Body of pancreas (tissue), 4 donors: ENCODE measurements around the gene SLC24A3. TPM values are rescaled to one million over a fixed set of nuclear protein-coding genes. Genes with fewer than 3 reads are reported as not detected.

Experiments
- ATAC-seq: fragments of 150-250 bp; one replicate; pipeline ENCODE4 v1.9.1; 2016
- DNase-seq, 4 donors: peaks; one replicate each; pipeline ENCODE4 v3.0.0-alpha.2; 2019
- H3K27ac ChIP-seq, 4 donors: fragments of 200-600 bp; sonication (generic); 1 replicate in 3 of 4; 2 replicates in 1 of 4; pipeline versions ENCODE4 v1.5.1 to v1.6.1; 2016 to 2019; ENCODE audit warnings: mild to moderate bottlenecking in 1 of 4, mixed read lengths in 1 of 4, moderate library complexity in 1 of 4
- H3K27me3 ChIP-seq, 2 donors: fragments of 200-600 bp; sonication (generic); one replicate each; pipeline ENCODE4 v1.6.0; 2016; ENCODE audit warnings: mild to moderate bottlenecking in 1 of 2
- H3K36me3 ChIP-seq, 2 donors: fragments of 200-600 bp; sonication (generic); replicated peaks in 1 of 2; 2 replicates each; pipeline ENCODE4 v1.5.1; 2016; ENCODE audit warnings: low read depth in 2 of 2; ENCODE audit not compliant: insufficient read depth in 1 of 2
- H3K4me1 ChIP-seq: fragments of 200-600 bp; sonication (generic); one replicate; pipeline ENCODE4 v1.6.0; 2016
- H3K4me3 ChIP-seq, 2 donors: fragments of 200-600 bp; sonication (generic); 1 replicate in 1 of 2; 2 replicates in 1 of 2; pipeline ENCODE4 v1.5.1; 2016 to 2019
- H3K9me3 ChIP-seq, 3 donors: fragments of 200-600 bp; sonication (generic); 1 replicate in 2 of 3; 2 replicates in 1 of 3; pipeline ENCODE4 v1.5.1; 2016
- CTCF ChIP-seq, 7 experiments: fragments of 450-650 bp in 4 of 7; fragments of 200-600 bp in 3 of 7; sonication (generic) in 3 of 7; IDR thresholded peaks; one replicate each; pipeline ENCODE4 v1.5.1; 2016 to 2019; ENCODE audit warnings: antibody characterized with exemption in 7 of 7
- POLR2A ChIP-seq, 3 donors: fragments of 450-650 bp; IDR thresholded peaks; one replicate each; pipeline ENCODE4 v1.6.1; 2016; ENCODE audit warnings: antibody characterized with exemption in 3 of 3, mild to moderate bottlenecking in 2 of 3
- WGBS, 2 donors: methylation state at CpG; one replicate each; pipeline ENCODE4 v1.1.5; 2017; 5-methylcytosine and 5-hydroxymethylcytosine counted together
- intact Hi-C: fragments of 100-400 bp; cut with DNase I; formaldehyde crosslinking; loops from one replicate; pipeline ENCODE4 v1.15.1; 2023
- total RNA-seq, 2 donors: library from RNA; depleted of rRNA; stranded (reverse); fragments of >200 nt; gene quantifications; one replicate each; pipeline ENCODE4 v1.1.0, GENCODE V29; 2016

SLC24A3 gene
- total RNA-seq, 2 donors from 2014 or later: 0.66 to 1.0 TPM

- intact Hi-C loops: no loop called here
- no peaks in the 10 kb centered on the region for H3K4me1 ChIP-seq
- H3K27ac ChIP-seq: no peak overlapping the region
- WGBS, 2 donors: 81 to 83% methylated on average over 11 of the region's 11 CpGs
- H3K27me3 ChIP-seq: no peaks in the 10 kb centered on the region
- no peak for DNase-seq
- TF ChIP-seq CTCF (IDR thresholded peaks at IDR 0.05): no peak
- TF ChIP-seq POLR2A (IDR thresholded peaks at IDR 0.05): no peak
- H3K36me3 ChIP-seq: no peaks in the 10 kb centered on the region
- no peaks in the 10 kb centered on the region for H3K9me3 ChIP-seq
- H3K4me3 ChIP-seq: no peak overlapping the region
- no peak for ATAC-seq
Observed at GRCh38 chr20:19711126-19711525, 498.7 kb downstream of the SLC24A3 start.

GRCh38 chr20:19712721-19713260 lies 500.3 kb downstream of the SLC24A3 start:
- no peak for TF ChIP-seq CTCF (IDR thresholded peaks at IDR 0.05)
- no peak for TF ChIP-seq POLR2A (IDR thresholded peaks at IDR 0.05)
- intact Hi-C loops: no loop called here
- Histone ChIP-seq H3K9me3 (no peaks in the 10 kb centered on the region), H3K27me3 (no peaks in the 10 kb centered on the region), H3K4me1 (no peaks in the 10 kb centered on the region), H3K27ac (no peak overlapping the region), H3K36me3 (no peaks in the 10 kb centered on the region), H3K4me3 (no peak overlapping the region)
- ATAC-seq (peak; percentile 50), DNase-seq (no peak)
- WGBS, 2 donors: 36 to 39% methylated on average over 4 of the region's 4 CpGs

GRCh38 chr20:19713822-19714578 lies 501.6 kb downstream of the SLC24A3 start:
- no peak for ATAC-seq
- Histone ChIP-seq H3K27ac (no peak overlapping the region), H3K36me3 (no peaks in the 10 kb centered on the region), H3K4me1 (no peaks in the 10 kb centered on the region), H3K9me3 (no peaks in the 10 kb centered on the region), H3K27me3 (no peaks in the 10 kb centered on the region), H3K4me3 (no peak overlapping the region)
- TF ChIP-seq POLR2A (IDR thresholded peaks at IDR 0.05): no peak
- TF ChIP-seq CTCF (IDR thresholded peaks at IDR 0.05): no peak
- DNase-seq: no peak
- intact Hi-C loops: no loop called here
- WGBS, 2 donors: 76 to 88% methylated on average over 2 of the region's 2 CpGs

GRCh38 chr20:19714579-19714840 lies 502.1 kb downstream of the SLC24A3 start:
- TF ChIP-seq POLR2A (IDR thresholded peaks at IDR 0.05) (no peak), CTCF (IDR thresholded peaks at IDR 0.05) (no peak)
- H3K4me1 ChIP-seq: no peaks in the 10 kb centered on the region
- no peaks in the 10 kb centered on the region for H3K27me3 ChIP-seq
- DNase-seq (no peak), ATAC-seq (no peak)
- no peak overlapping the region for H3K4me3 ChIP-seq
- no peaks in the 10 kb centered on the region for H3K9me3 ChIP-seq
- WGBS, 2 donors: 71 to 79% methylated on average over 1 of the region's 1 CpG
- H3K36me3 ChIP-seq: no peaks in the 10 kb centered on the region
- H3K27ac ChIP-seq: no peak overlapping the region
- intact Hi-C loops: no loop called here

- H3K27ac ChIP-seq: no peak overlapping the region
- H3K27me3 ChIP-seq: no peaks in the 10 kb centered on the region
- ATAC-seq (no peak), DNase-seq (no peak)
- TF ChIP-seq CTCF (IDR thresholded peaks at IDR 0.05): no peak
- TF ChIP-seq POLR2A (IDR thresholded peaks at IDR 0.05): no peak
- no peaks in the 10 kb centered on the region for H3K9me3 ChIP-seq
- H3K4me1 ChIP-seq: no peaks in the 10 kb centered on the region
- 85 to 97% methylated on average over 3 of the region's 3 CpGs for WGBS, 2 donors
- no peak overlapping the region for H3K4me3 ChIP-seq
- intact Hi-C loops: no loop called here
- no peaks in the 10 kb centered on the region for H3K36me3 ChIP-seq
Observed at GRCh38 chr20:19715986-19716385, 503.5 kb downstream of the SLC24A3 start.
